Stimulated activated CD4-positive, alpha-beta T cell treated with anti-CD3 and anti-CD28 coated beads, TNF-alpha, amount 100 ng/mL, for 24 hours (primary cell): ENCODE data around the gene NRIP2.
"Not testable (repeated sequence)": the region's sequence is repeated elsewhere in the genome, so short reads cannot be mapped to it uniquely, and the experiment has no call there.

Source experiments
- DNase-seq, 3 experiments: peaks; one replicate each; pipeline ENCODE4 v3.0.0-alpha.2; 2020; ENCODE audit warnings: low read depth in 3 of 3

NRIP2 gene, protein sequence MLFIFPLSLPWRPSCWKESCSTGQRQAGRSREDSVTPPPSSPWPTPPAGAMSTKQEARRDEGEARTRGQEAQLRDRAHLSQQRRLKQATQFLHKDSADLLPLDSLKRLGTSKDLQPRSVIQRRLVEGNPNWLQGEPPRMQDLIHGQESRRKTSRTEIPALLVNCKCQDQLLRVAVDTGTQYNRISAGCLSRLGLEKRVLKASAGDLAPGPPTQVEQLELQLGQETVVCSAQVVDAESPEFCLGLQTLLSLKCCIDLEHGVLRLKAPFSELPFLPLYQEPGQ

DNA sequence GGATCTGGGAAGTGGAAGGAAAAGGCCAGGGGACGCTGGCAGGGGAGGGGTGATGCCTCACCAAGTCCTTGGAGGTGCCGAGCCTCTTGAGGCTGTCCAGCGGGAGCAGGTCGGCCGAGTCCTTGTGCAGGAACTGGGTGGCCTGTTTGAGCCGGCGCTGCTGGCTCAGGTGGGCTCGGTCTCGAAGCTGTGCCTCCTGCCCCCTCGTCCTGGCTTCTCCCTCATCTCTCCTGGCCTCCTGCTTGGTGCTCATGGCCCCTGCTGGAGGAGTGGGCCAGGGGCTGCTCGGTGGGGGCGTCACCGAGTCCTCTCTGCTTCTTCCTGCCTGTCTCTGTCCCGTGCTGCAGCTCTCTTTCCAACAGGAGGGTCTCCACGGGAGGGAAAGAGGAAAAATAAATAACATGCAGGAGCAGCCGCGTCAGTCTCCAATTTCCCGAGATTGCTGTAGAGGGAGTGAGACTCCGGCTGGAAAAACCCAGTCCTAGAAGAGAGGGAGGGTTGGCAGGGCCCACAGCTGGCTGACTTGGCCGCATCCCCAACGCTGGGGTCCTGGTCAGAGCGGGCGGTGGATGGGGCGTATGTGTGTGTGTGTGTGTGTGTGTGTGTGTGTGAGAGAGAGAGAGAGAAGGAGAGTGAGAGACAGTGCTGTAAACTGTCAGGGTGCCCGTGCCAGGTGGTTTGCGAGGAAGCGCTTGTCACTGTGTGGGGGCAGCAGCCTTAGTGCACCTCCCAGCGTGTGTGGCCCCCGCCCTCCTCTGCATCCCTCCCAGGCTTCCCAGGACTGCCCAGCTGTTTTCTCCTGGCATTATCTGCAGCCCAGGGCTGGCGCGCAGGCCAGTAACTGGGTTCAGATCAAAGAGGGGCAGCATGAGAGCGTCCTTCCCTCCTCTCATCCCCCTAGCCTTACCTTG is at the start of gene NRIP2:
TSS of gene NRIP2 (minus strand) at position 455 of the 911 bp plus-strand sequence. CDS start at position 403, 52 bp downstream.
- no peak for DNase-seq

DNA sequence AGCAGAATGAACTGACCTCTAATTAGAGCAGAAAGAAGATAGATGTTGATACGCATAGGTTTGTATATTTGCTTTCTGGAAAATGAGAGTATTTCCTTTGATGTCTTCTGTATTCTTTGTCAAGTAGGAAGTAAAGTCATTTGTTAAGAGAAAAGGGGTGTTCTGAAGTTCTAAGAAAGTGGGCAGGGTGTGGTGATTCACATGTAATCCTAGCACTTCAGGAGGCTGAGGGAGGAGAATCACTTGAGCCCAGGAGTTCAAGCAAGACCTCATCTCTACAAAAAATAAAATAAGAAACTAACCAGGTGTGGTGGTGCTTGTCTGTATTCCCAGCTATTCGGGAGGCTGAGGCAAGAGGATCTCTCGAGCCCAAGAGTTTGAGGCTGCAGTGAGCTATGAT is 45.0 kb upstream of the NRIP2 start:
- DNase-seq = no peak

DNA sequence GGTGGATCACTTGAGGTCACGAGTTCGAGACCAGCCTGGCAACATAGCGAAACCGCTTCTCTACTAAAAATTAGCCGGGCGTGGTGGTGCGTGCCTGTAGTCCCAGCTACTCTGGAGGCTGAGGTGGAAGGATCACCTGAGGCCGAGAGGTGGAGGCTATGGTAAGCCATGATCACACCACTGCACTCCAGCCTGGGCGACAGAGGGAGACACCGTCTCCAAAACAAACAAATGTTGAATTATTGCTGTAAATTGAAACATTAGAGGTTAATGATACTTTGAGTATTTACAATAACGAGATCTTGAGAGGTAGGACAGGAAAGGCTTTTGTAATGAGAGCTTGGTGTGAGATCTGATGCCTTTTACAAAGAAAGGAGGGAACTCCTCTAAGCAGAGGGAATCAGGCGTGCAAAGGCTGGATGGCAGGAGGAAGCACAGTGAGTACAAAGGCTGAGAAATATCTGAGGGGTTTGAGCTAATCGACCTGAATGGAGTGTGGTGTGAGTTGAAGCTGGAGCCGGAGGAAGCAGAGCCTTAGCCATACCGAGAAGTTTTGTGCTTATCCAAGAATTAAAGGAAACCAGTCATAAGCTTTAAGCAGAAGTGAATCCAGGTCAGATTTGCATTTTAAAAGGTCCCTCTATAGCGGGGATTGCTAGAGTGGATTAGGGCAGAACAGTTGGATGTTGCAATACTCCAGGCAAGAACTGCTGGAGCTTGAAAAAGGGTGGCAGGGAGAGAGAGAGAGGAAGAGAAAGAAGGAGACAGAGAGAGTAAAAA is 43.3 kb upstream of the NRIP2 start:
- no peak for DNase-seq

DNA sequence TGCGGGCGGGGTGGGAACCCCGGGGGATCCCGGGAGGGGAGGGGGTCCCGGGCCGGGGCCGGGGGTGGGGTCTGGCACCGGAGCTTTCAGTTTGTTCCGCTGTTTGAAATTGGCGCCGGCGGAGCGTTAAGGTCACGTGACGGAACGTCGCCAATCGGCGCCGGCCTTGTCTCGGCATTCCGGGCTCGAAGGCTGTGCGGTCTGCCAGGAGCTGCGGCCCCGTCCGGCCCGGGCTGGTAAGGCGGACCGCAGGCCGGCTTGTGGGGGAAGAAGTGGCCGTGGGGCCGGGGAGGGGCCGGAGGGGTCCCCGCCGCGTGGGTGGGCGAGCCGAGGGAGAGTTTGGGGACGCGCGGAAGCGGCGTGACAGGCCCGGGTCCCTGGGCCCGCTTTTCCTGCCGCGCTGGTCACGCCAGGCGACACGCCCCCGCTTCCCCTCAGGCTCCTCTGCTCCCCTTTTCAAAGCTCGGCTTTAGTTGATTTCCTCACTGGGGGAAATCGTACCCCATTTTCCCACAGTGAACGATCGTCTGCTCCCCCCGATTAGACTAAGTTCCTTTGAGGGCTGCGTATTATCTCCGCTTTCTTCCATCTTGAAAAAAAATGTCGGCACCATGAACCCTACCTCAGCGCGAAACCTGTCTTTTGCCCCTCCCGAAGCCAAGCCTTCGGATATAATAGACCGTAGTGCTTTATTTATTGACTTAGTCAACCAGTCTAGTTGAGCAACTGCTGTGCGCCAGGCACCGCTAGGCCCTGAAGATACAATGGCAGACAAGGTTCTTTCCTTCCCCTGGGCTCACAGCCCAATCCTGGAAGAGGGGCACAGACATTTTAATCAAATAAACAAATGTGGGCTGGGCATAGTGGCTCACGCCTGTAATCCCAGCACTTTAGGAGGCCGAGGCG is 42.5 kb upstream of the NRIP2 start, which contains the start of the genes FOXM1 and RHNO1:
TSS of gene FOXM1 (minus strand) at position 128 of the 906 bp plus-strand sequence. CDS start 2,696 bp downstream, outside the sequence.
TSS of gene RHNO1 (plus strand) at position 177 of the 906 bp plus-strand sequence. CDS start 8,144 bp downstream, outside the sequence.
- peak; percentile 73 to 85 (median 75) for DNase-seq

DNA sequence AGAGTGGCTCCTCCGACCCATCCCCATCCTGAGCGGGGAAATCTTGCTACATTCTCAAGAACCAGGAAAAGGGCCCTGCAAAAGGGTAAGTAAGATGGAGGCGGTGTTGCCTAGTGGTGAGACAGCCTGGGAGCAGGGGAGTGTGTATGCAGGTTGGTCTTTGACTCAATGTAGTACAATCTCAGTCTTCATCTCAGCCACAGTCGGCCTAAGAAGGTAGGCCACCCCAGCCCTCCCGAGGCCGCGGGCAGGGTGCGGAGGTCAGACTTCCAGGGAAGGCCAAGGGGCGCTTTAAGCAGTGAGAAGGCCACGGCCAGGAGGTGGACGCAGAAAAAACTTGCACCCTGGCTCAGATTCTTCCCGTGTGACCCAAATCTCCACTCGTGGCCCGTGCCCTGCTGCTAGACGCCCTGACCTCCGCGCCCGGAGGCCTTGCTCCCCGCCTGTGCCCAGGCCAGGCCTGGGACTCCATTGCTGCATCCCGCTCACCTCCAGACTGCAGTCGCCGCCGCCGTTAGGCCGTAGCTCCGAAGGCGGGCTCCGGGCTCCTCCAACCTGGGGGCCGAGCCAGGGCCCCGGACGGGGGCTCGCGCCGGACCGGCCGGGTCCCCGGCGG is 41.7 kb upstream of the NRIP2 start:
- DNase-seq = peak in 1 of 3 experiments; percentile 27

DNA sequence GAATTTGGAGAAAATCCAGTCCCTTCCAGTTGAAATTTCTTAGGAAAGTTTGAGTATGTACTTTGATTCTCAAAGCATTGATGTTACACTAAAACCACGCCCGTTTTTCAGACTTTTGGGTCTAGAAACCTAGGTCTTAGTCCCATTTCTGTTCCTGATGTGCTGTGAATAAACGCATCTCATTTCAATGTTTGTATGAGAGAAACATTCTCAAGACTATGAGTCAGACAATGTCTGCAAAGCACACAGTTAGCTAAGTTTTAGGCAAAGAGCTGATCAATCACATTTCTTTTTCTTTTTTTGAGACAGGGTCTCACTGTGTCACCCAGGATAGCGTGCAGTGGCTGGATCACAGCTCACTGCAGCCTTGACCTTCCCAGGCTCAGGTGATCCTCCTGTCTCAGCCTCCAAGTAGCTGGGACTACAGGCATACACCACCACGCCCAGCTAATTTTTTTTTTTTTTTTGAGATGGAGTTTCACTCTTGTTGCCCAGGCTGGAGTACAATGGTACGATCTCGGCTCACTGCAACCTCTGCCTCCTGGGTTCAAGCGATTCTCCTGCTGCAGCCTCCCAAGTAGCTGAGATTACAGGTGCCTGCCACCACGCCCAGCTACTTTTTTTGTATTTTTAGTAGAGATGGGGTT is 34.3 kb upstream of the NRIP2 start:
- not testable (repeated sequence) for DNase-seq

DNA sequence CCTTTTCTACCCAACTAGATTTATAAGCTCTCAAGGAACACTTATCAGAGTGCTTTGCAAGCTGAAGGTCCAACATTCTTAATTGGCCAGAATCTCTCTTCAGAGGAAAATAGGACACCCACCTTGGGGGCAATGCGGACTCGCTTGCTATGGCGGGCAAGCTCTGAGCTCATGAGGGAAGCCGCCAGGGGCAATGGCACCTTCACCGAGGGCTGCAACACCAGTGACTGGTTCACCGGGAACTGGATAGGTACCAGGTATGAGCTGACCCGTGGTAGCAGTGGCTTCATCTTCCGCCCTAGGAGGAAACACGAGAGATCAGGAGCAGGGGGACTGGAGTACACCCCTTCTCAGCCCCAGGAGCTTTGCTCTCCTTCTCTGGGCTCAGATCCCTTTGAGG is 29.4 kb upstream of the NRIP2 start:
- no peak for DNase-seq

DNA sequence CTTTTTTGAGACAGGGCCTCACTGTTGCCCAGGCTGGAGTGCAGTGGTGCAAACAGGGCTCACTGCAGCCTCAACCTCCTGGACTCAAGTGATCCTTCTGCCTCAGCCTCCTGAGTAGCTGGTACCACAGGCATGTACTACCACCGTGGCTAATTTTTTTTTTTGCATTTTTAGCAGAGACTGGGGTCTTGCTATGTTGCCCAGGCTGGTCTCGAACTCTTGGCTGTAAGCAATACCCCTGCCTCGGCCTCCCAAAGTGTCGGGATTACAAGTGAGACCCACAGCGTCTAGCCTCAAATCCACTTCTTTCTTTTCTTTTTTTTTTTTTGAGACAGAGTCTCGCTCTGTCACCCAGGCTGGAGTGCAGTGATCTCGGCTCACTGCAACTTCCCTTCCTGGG is 28.6 kb upstream of the NRIP2 start:
- DNase-seq = not testable (repeated sequence)

DNA sequence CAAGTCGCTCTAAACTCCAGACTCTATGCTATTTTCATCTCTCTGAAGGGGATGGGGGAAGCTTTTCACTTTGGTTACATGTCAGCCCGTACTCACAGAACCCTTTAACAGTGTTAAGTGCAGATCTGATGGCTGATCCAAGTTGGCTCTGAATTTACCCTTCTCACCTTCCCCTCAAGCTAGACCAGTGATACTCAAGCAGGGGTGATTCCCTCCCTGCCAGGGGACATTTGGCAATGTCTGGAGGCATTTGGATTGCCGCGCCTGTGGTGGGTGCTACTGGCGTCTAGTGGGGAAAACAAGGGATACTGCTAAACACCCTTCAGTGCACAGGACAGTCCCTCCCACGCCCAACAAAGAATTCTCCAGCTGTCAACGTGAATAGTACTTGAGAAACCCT is 28.0 kb upstream of the NRIP2 start:
- no peak for DNase-seq

DNA sequence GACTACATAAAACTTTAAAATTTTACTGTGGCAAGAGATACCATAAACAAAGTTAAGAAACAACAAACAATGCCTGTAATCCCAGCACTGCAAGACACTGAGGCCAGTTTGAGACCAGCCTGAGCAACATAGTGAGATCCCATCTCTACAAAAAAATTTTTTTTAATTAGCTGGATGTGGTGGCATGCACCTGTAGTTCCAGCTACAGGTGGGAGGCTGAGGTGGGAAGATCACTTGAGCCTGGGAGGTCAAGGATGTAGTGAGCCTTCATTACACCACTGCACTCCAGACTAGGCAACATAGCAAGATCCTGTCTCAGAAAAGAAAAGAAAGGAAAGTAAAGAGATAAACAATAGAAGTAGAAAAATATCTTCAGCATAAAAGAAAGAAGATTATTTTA is 25.3 kb upstream of the NRIP2 start:
- no peak for DNase-seq

DNA sequence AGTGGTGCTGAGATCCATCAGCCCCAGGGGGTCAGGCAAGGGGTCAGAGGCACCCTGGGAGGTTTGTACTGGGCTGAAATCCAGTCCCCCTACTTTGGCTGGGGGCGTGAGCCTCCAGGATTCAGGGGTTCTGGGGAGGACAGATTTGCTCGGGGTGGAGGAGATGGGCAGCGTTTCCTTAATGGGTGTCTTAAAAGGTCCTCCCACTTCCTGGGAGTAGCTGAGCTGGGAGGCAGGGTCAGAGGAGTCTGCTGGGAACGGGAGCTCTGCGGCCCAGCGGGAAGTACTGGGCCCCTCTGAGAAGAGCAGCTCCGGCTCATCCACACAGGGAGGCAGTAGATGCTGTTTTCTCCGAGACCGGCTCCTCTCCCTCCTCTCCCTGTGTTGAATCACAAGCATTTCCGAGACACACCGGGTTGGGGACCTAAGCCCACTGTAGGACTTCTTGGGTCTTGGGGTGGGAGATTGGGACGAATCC is 24.1 kb upstream of the NRIP2 start:
- DNase-seq = no peak

DNA sequence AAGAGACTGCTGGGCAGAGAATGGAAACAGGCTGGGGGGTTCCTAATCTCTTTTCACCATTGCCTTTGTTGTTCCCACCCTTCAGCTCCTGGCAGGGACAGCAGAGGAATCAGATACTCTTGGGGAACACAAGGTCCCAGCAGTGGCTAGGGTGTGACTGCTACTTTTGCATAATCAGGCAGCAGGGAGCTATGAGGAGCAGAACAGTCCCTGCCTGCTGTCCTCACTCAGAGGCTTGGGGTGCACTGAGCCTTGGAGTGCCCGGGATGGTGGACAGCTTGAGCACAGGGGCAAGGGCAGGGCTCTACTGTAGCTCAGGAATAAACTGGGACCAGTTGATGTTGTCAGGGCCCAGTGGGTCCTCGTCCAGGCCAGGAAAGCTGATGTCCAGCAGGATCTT is 23.5 kb upstream of the NRIP2 start:
- DNase-seq = no peak

DNA sequence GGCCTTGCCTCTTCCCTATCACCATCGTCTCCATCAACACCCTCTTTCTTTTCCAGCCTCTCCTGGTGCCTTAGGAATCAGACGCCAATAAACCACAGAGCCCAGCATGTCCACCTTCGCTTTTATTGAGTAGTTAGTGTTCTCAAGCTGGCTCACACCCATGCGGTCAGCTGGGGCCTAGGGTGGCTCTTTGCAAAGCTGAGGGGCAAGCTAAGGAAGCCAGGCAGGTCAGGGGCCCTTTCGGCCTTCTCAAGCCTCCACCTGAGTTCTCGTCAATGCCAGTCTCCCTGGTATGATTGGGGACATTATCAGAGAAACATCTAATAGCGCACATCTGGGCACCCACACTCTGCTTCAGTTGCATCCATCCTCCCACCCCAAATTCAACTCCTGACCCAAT is 22.7 kb upstream of the NRIP2 start:
- no peak for DNase-seq

DNA sequence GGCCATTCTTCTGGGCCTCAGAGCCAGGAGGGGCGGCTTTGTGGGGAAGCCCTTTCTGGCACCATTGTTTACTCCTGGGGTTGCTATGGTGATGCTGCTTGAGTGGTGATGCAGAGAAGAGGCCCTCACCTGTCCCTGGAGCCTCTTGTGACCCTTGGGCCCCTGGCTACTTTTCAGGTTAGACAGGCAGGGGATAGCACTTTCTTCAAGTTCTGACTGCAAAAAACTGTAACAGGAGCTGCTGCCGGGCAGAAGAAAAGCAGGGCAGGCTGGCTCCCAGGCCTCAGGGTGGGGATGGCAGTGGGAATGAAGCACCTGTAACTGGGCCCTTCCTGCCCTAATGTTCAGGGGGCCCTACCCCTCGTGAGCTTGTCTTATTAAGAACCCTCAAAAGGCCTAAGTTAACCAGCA is 22.2 kb upstream of the NRIP2 start, which contains the start of gene TEX52:
TSS of gene TEX52 (minus strand) at position 19 of the 411 bp plus-strand sequence. CDS start at position 6, 13 bp downstream.
- DNase-seq = no peak

DNA sequence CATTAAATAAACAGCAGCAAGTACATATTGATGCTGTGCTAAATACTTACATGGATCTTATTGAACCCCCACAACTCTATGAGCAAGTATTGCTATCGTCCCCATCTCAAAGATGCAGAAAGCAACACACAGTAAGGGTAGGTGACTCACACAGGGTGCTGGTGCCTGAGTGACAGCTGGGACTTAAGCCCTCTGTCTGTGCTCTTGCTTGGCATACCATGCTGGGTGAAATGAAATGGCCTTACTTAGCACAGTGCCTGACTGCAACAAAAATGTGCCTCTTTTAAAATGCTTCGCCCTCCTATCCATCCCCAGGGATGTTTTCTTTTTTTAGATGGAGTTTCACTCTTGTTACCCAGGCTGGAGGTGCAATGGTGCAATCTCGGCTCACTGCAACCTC is 21.2 kb upstream of the NRIP2 start:
- no peak for DNase-seq

DNA sequence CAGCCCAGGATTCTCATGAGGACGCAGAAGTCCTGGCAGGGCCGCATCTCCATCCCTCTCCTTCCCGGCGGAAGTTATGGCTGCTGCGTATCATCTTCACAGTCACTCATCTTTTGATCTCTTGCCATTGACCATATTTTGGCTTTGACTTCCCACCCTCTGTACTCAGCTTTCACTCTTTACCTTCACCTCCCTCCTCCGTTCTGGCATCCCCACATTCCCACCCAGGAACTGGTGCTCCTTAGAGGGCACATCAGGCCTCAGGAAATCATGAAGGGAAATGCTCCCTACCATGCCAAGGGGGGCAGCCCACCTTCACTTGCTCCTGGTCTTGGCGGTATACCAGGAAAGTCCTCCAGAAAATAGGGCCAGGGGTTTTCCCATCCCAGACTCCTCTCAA is 20.7 kb upstream of the NRIP2 start:
- no peak for DNase-seq

DNA sequence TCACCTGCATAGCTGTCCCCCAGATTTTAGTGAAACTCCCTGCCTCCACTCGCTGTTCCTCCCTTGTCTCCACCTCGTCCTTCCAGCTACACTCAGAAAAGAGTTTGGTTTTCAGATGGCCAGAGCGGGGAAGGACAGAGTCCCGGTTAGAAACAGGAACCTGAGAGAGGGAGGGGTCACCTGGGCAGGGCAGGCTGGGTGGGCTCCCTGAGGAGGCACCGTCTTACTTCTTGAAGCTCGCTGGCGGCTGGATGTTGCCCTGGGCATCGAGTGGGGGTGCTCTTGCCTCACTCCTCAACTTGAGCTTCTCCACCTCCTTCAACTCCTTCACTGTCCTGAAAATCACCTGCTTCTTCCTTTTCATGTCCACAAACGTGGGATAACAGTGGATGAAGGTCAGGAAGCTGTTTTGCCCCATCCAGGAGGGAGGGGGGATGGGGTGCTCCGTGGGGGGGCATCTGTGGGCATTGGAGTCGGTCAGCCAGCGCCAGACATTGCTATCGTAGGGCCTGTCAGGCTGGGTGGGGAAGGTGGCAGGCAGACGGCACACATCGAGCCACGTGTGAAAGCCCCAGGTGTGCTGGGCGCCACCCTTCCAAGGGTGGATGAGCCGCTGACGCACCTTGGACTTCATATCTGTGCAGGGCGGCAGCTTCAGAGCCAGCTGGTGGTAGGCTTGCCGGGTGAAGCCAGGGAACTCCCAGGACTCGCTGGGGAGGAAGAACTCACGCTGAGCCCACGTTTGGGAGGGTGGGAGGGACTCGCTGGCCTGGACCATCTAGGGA is 20.0 kb upstream of the NRIP2 start:
- DNase-seq = no peak

DNA sequence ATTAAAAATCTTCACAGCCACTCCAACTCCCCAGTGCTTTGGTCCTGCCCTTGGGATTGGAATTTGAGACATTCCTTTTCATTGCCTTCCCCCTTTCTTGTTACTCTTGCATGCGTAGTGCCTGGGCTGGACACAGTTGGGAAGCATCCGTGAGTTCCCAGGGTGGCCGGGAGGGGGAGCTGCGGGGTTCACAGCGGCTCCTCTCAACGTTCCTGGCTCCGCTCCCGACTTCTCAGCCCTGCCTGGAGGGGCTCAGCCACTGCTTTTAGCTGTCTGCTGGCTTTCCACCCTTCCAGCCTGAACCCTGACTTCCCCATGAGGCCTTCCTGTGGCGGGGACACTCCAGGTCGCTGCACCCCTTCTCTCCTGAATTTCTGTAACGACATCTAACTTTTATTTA is 18.8 kb upstream of the NRIP2 start:
- DNase-seq = peak; percentile 30 to 54 (median 33)

DNA sequence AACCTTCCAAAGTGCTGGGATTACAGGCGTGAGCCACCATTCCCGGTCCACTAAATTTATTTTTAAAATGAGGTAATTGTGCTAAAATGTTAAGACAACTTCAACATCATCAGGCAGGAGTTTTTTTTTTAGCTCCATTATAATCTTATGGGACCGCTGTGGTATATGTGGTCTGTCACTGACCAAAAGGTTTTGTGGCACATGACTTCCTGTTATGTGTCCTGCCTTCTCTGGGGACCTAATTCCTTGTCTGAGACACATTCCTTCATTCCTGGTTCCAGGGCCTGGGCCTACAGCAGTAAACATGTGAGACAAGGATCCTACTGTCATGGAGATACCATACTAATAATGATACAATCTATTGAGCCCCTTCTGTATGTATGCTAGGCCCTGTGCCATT is 17.1 kb upstream of the NRIP2 start:
- no peak for DNase-seq
